GM23338 (cell line): Measurements from ENCODE around the gene GDPD2. TPM values are rescaled to one million over a fixed set of nuclear protein-coding genes. Genes with fewer than 3 reads are reported as not detected.

ENCODE experiments used
- ATAC-seq: fragments of 200-7000 bp; cut with Tn5 transposase; 3 replicates; pipeline ENCODE4 v1.9.1; 2020
- DNase-seq: peaks from one replicate; pipeline ENCODE4 v3.0.0-alpha.2; 2015; ENCODE audit warnings: low spot score
- H2AFZ ChIP-seq: fragments of 200-600 bp; sonication (generic); 2 replicates; pipeline ENCODE4 v1.8.0; 2016; ENCODE audit warnings: antibody characterized with exemption, mild to moderate bottlenecking, moderate library complexity
- H3F3A ChIP-seq: fragments of 200-600 bp; sonication (generic); replicated peaks from 2 replicates; pipeline ENCODE4 v1.8.0; 2017; ENCODE audit warnings: antibody characterized with exemption, mixed run types, low read depth
- H3K27ac ChIP-seq: fragments of 200-600 bp; sonication (generic); 2 replicates; pipeline ENCODE4 v1.6.1; 2016; ENCODE audit warnings: low read depth
- H3K27me3 ChIP-seq: fragments of 200-600 bp; sonication (generic); 2 replicates; pipeline ENCODE4 v1.8.0; 2016; ENCODE audit warnings: mild to moderate bottlenecking, mixed run types, moderate library complexity; ENCODE audit not compliant: insufficient read depth
- H3K36me3 ChIP-seq: fragments of 200-600 bp; sonication (generic); 2 replicates; pipeline ENCODE4 v1.8.0; 2016; ENCODE audit warnings: mild to moderate bottlenecking; ENCODE audit not compliant: insufficient read depth
- H3K4me1 ChIP-seq: fragments of 200-600 bp; sonication (generic); 2 replicates; pipeline ENCODE4 v1.8.0; 2016; ENCODE audit warnings: mild to moderate bottlenecking, moderate library complexity; ENCODE audit not compliant: insufficient read depth
- H3K4me2 ChIP-seq: fragments of 200-600 bp; sonication (generic); 2 replicates; pipeline ENCODE4 v1.7.1; 2017; ENCODE audit warnings: mixed run types
- H3K4me3 ChIP-seq: fragments of 200-600 bp; sonication (generic); 2 replicates; pipeline ENCODE4 v1.6.1; 2016; ENCODE audit warnings: mixed run types
- H3K79me2 ChIP-seq: fragments of 200-600 bp; sonication (generic); replicated peaks from 2 replicates; pipeline ENCODE4 v1.8.0; 2017; ENCODE audit warnings: mild to moderate bottlenecking; ENCODE audit not compliant: insufficient read depth
- H3K9me2 ChIP-seq: fragments of 200-600 bp; sonication (generic); 2 replicates; pipeline ENCODE4 v1.8.0; 2017; ENCODE audit not compliant: insufficient read depth
- H4K20me1 ChIP-seq: fragments of 200-600 bp; sonication (generic); replicated peaks from 2 replicates; pipeline ENCODE4 v1.8.0; 2017; ENCODE audit warnings: mild to moderate bottlenecking; ENCODE audit not compliant: insufficient read depth
- H3K27ac Mint-ChIP-seq: 2 replicates; pipeline ENCODE4 v1.8.0; 2020; ENCODE audit warnings: inconsistent platforms, mild to moderate bottlenecking, moderate library complexity, mixed read lengths
- H3K27me3 Mint-ChIP-seq: 3 replicates; pipeline ENCODE4 v1.8.0; 2022; ENCODE audit warnings: low read depth, mild to moderate bottlenecking, moderate library complexity, mixed read lengths, inconsistent platforms; ENCODE audit not compliant: insufficient read depth, poor library complexity
- H3K36me3 Mint-ChIP-seq: 3 replicates; pipeline ENCODE4 v1.8.0; 2021; ENCODE audit warnings: low read depth, mild to moderate bottlenecking, inconsistent platforms, moderate library complexity, mixed read lengths
- H3K4me1 Mint-ChIP-seq: 3 replicates; pipeline ENCODE4 v1.8.0; 2020; ENCODE audit warnings: mild to moderate bottlenecking, inconsistent platforms, mixed read lengths
- H3K4me3 Mint-ChIP-seq: 3 replicates; pipeline ENCODE4 v1.8.0; 2021; ENCODE audit warnings: moderate library complexity, mild to moderate bottlenecking, inconsistent platforms, mixed read lengths
- H3K9me3 Mint-ChIP-seq: 3 replicates; pipeline ENCODE4 v1.8.0; 2020; ENCODE audit warnings: moderate library complexity, mild to moderate bottlenecking, inconsistent platforms, mixed read lengths
- CREB1 ChIP-seq: fragments of 250-450 bp; sonication (Bioruptor Pico); IDR thresholded peaks from 2 replicates; pipeline ENCODE4 v1.5.0; 2020; ENCODE audit warnings: low read depth, mild to moderate bottlenecking, moderate library complexity
- EZH2 ChIP-seq: fragments of 200-600 bp; sonication (generic); IDR thresholded peaks from one replicate; pipeline ENCODE4 v1.8.0; 2017; ENCODE audit warnings: antibody characterized with exemption, mild to moderate bottlenecking, low read depth; ENCODE audit not compliant: unreplicated experiment
- EZH2phosphoT487 ChIP-seq: fragments of 200-600 bp; sonication (generic); IDR thresholded peaks from one replicate; pipeline ENCODE4 v1.8.1; 2018; ENCODE audit warnings: antibody characterized with exemption; ENCODE audit not compliant: unreplicated experiment
- JUNB ChIP-seq: IDR thresholded peaks from one replicate; pipeline ENCODE4 v1.6.1; 2016; ENCODE audit warnings: antibody characterized with exemption; ENCODE audit not compliant: unreplicated experiment
- NANOG ChIP-seq: IDR thresholded peaks from 2 replicates; pipeline ENCODE4 v1.6.1; 2016; ENCODE audit warnings: antibody characterized with exemption, borderline replicate concordance
- POLR2AphosphoS5 ChIP-seq: IDR thresholded peaks from 2 replicates; pipeline ENCODE4 v1.6.1; 2016; ENCODE audit warnings: antibody characterized with exemption, low read depth
- STAT1 ChIP-seq: IDR thresholded peaks from one replicate; pipeline ENCODE4 v1.6.1; 2016; ENCODE audit warnings: antibody characterized with exemption; ENCODE audit not compliant: unreplicated experiment
- ZNF114 ChIP-seq: fragments of 250-450 bp; sonication (Bioruptor Pico); IDR thresholded peaks from 2 replicates; pipeline ENCODE4 v1.5.0; 2020; ENCODE audit warnings: mild to moderate bottlenecking, moderate library complexity
- ZNF331 ChIP-seq: fragments of 250-450 bp; sonication (Bioruptor Pico); IDR thresholded peaks from 2 replicates; pipeline ENCODE4 v1.5.0; 2020; ENCODE audit warnings: low read depth, mild to moderate bottlenecking, moderate library complexity
- polyA plus RNA-seq: library from polyadenylated mRNA; unstranded; fragments of >200 nt; fragmentation: Nextera tagmentation; extraction: Ambion mirVana; gene quantifications from 2 replicates; pipeline ENCODE4 v1.2.1, GENCODE V29; 2016
- total RNA-seq: library from RNA; depleted of rRNA; stranded (reverse); fragments of >200 nt; shearing (Covaris generic); gene quantifications from 2 replicates; pipeline ENCODE4 v1.2.3, GENCODE V29; 2014
- TF ChIP-seq, protein P1 (sequence below): IDR thresholded peaks from one replicate; pipeline ENCODE4 v1.6.1; 2018; ENCODE audit warnings: antibody characterized with exemption; ENCODE audit not compliant: unreplicated experiment
- TF ChIP-seq, protein P2 (sequence below): fragments of 250-450 bp; sonication (Bioruptor Pico); IDR thresholded peaks from 2 replicates; pipeline ENCODE4 v1.5.0; 2020; ENCODE audit warnings: mild to moderate bottlenecking, moderate library complexity
- TF ChIP-seq, protein P3 (sequence below): IDR thresholded peaks from 2 replicates; pipeline ENCODE4 v1.6.1; 2016; ENCODE audit warnings: antibody characterized with exemption

The GDPD2 gene
- total and polyA plus RNA-seq, 2 experiments from 2014 or later: 5.2 to 11.3 TPM

DNA sequence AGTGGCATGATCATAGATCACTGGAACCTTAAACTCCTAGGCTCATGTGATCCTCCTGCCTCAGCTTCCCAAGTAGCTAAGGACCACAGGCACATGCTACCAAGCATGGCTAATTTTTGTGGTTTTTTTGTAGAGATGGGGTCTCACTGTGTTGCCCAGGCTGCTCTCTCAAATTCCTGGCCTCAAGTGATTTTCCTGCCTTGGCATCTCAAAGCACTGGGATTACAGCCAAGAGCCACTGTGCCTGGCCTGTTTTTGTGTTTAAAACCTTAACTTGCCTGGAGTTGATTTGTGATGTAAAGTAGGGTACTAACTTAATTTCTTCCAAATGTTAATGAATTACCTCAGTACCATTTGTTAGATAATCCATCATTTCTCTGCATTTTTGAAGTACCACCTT lies 43.9 kb downstream of the GDPD2 start:
- TF ChIP-seq NANOG: no peak
- ATAC-seq: no peak
- Histone ChIP-seq H3K4me1 (peaks cover 16% of the 10 kb centered on the region), H4K20me1 (no peaks in the 10 kb centered on the region; the same call in 1 of the 2 replicates), H3K4me3 (no peak overlapping the region), H3K36me3 (no peaks in the 10 kb centered on the region), H3K9me2 (no peaks in the 10 kb centered on the region), H2AFZ (no peak overlapping the region), H3K4me2 (no peak overlapping the region), H3K27me3 (no peaks in the 10 kb centered on the region), H3K79me2 (peaks cover 99% of the 10 kb centered on the region), H3F3A (no peaks in the 10 kb centered on the region), H3K27ac (no peak overlapping the region)
- Mint-ChIP-seq H3K27me3 (no peaks in the 10 kb centered on the region), H3K36me3 (peaks cover 22% of the 10 kb centered on the region; the same call in 2 of the 3 replicates), H3K4me3 (no peak overlapping the region), H3K27ac (no peak overlapping the region), H3K4me1 (peaks cover 13% of the 10 kb centered on the region), H3K9me3 (no peaks in the 10 kb centered on the region)
- no peak for DNase-seq

DNA sequence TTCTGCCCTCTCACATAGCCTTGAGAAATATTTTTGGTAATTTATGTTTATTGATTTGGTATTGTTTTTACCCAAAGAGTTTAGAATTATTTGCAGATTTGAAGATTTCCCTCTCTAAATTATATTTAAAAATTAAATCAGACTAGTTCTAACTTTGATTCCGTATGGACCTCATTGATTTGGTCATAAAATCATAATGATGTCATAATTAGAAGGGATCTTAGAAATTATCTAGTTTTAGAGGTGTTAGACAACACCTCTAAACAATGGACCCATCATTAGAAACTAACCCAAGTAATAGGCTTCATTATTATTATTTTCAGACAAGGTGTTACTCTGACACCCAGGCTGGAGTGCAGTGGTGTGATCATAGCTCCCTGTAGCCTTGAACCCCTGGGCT lies 45.6 kb downstream of the GDPD2 start:
- H3K4me1 ChIP-seq: peaks cover 31% of the 10 kb centered on the region
- peaks cover 93% of the 10 kb centered on the region for H3K79me2 ChIP-seq
- no peak overlapping the region for H3K27ac ChIP-seq
- H3K4me3 ChIP-seq: no peak overlapping the region
- H3K27me3 Mint-ChIP-seq: peaks cover 2% of the 10 kb centered on the region
- H3K27me3 ChIP-seq: no peaks in the 10 kb centered on the region
- no peaks in the 10 kb centered on the region for H3K9me2 ChIP-seq
- no peaks in the 10 kb centered on the region for H3K9me3 Mint-ChIP-seq
- DNase-seq: no peak
- H3F3A ChIP-seq: no peaks in the 10 kb centered on the region
- no peak overlapping the region for H3K4me3 Mint-ChIP-seq
- H3K36me3 ChIP-seq: no peaks in the 10 kb centered on the region
- H3K36me3 Mint-ChIP-seq: peaks cover 23% of the 10 kb centered on the region; the same call in 2 of the 3 replicates
- H3K27ac Mint-ChIP-seq: no peak overlapping the region
- H4K20me1 ChIP-seq: no peaks in the 10 kb centered on the region; the same call in 1 of the 2 replicates
- no peak overlapping the region for H2AFZ ChIP-seq
- no peak for ATAC-seq
- peaks cover 28% of the 10 kb centered on the region for H3K4me1 Mint-ChIP-seq
- no peak overlapping the region for H3K4me2 ChIP-seq
- no peak for TF ChIP-seq NANOG
- TF ChIP-seq, protein P1, sequence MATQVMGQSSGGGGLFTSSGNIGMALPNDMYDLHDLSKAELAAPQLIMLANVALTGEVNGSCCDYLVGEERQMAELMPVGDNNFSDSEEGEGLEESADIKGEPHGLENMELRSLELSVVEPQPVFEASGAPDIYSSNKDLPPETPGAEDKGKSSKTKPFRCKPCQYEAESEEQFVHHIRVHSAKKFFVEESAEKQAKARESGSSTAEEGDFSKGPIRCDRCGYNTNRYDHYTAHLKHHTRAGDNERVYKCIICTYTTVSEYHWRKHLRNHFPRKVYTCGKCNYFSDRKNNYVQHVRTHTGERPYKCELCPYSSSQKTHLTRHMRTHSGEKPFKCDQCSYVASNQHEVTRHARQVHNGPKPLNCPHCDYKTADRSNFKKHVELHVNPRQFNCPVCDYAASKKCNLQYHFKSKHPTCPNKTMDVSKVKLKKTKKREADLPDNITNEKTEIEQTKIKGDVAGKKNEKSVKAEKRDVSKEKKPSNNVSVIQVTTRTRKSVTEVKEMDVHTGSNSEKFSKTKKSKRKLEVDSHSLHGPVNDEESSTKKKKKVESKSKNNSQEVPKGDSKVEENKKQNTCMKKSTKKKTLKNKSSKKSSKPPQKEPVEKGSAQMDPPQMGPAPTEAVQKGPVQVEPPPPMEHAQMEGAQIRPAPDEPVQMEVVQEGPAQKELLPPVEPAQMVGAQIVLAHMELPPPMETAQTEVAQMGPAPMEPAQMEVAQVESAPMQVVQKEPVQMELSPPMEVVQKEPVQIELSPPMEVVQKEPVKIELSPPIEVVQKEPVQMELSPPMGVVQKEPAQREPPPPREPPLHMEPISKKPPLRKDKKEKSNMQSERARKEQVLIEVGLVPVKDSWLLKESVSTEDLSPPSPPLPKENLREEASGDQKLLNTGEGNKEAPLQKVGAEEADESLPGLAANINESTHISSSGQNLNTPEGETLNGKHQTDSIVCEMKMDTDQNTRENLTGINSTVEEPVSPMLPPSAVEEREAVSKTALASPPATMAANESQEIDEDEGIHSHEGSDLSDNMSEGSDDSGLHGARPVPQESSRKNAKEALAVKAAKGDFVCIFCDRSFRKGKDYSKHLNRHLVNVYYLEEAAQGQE: no peak
- no peak for TF ChIP-seq POLR2AphosphoS5
- TF ChIP-seq JUNB: no peak
- no peak for TF ChIP-seq EZH2
- no peak for TF ChIP-seq CREB1
- no peak for TF ChIP-seq STAT1
- no peak for TF ChIP-seq ZNF114
- TF ChIP-seq, protein P2, sequence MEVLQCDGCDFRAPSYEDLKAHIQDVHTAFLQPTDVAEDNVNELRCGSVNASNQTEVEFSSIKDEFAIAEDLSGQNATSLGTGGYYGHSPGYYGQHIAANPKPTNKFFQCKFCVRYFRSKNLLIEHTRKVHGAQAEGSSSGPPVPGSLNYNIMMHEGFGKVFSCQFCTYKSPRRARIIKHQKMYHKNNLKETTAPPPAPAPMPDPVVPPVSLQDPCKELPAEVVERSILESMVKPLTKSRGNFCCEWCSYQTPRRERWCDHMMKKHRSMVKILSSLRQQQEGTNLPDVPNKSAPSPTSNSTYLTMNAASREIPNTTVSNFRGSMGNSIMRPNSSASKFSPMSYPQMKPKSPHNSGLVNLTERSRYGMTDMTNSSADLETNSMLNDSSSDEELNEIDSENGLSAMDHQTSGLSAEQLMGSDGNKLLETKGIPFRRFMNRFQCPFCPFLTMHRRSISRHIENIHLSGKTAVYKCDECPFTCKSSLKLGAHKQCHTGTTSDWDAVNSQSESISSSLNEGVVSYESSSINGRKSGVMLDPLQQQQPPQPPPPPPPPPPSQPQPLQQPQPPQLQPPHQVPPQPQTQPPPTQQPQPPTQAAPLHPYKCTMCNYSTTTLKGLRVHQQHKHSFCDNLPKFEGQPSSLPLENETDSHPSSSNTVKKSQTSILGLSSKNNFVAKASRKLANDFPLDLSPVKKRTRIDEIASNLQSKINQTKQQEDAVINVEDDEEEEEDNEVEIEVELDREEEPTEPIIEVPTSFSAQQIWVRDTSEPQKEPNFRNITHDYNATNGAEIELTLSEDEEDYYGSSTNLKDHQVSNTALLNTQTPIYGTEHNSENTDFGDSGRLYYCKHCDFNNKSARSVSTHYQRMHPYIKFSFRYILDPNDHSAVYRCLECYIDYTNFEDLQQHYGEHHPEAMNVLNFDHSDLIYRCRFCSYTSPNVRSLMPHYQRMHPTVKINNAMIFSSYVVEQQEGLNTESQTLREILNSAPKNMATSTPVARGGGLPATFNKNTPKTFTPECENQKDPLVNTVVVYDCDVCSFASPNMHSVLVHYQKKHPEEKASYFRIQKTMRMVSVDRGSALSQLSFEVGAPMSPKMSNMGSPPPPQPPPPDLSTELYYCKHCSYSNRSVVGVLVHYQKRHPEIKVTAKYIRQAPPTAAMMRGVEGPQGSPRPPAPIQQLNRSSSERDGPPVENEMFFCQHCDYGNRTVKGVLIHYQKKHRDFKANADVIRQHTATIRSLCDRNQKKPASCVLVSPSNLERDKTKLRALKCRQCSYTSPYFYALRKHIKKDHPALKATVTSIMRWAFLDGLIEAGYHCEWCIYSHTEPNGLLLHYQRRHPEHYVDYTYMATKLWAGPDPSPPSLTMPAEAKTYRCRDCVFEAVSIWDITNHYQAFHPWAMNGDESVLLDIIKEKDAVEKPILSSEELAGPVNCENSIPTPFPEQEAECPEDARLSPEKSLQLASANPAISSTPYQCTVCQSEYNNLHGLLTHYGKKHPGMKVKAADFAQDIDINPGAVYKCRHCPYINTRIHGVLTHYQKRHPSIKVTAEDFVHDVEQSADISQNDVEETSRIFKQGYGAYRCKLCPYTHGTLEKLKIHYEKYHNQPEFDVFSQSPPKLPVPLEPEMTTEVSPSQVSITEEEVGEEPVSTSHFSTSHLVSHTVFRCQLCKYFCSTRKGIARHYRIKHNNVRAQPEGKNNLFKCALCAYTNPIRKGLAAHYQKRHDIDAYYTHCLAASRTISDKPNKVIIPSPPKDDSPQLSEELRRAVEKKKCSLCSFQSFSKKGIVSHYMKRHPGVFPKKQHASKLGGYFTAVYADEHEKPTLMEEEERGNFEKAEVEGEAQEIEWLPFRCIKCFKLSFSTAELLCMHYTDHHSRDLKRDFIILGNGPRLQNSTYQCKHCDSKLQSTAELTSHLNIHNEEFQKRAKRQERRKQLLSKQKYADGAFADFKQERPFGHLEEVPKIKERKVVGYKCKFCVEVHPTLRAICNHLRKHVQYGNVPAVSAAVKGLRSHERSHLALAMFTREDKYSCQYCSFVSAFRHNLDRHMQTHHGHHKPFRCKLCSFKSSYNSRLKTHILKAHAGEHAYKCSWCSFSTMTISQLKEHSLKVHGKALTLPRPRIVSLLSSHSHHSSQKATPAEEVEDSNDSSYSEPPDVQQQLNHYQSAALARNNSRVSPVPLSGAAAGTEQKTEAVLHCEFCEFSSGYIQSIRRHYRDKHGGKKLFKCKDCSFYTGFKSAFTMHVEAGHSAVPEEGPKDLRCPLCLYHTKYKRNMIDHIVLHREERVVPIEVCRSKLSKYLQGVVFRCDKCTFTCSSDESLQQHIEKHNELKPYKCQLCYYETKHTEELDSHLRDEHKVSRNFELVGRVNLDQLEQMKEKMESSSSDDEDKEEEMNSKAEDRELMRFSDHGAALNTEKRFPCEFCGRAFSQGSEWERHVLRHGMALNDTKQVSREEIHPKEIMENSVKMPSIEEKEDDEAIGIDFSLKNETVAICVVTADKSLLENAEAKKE (CRISPR knock-in tag): no peak
- no peak for TF ChIP-seq ZNF331 (CRISPR knock-in tag)
- TF ChIP-seq, protein P3, sequence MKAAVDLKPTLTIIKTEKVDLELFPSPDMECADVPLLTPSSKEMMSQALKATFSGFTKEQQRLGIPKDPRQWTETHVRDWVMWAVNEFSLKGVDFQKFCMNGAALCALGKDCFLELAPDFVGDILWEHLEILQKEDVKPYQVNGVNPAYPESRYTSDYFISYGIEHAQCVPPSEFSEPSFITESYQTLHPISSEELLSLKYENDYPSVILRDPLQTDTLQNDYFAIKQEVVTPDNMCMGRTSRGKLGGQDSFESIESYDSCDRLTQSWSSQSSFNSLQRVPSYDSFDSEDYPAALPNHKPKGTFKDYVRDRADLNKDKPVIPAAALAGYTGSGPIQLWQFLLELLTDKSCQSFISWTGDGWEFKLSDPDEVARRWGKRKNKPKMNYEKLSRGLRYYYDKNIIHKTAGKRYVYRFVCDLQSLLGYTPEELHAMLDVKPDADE: no peak
- TF ChIP-seq EZH2phosphoT487: no peak
